H1 (cell line): ENCODE measurements around the gene PRG3.

Experiments
- ATF3 ChIP-seq: IDR thresholded peaks from 2 replicates; pipeline ENCODE4 v1.6.1; 2011; ENCODE audit warnings: low read depth, mild to moderate bottlenecking, low read length; ENCODE audit not compliant: insufficient read depth
- CTCF ChIP-seq, 3 experiments: IDR thresholded peaks; 1 replicate in 2 of 3; 2 replicates in 1 of 3; pipeline versions ENCODE4 v1.5.1 to v1.6.1; 2011; ENCODE audit warnings: low read length in 3 of 3, mild to moderate bottlenecking in 3 of 3, inconsistent platforms in 2 of 3, low read depth in 1 of 3, moderate library complexity in 1 of 3; ENCODE audit not compliant: insufficient read depth in 1 of 3; ENCODE audit errors: control extremely low read depth in 1 of 3
- EZH2 ChIP-seq: fragments of 200-600 bp; sonication (generic); IDR thresholded peaks from 2 replicates; pipeline ENCODE4 v1.7.1; 2012; ENCODE audit warnings: low read depth, mild to moderate bottlenecking, moderate library complexity, low read length, inconsistent platforms; ENCODE audit not compliant: severe bottlenecking
- GABPA ChIP-seq: IDR thresholded peaks from 2 replicates; pipeline ENCODE4 v1.6.1; 2011; ENCODE audit warnings: mild to moderate bottlenecking, low read length, moderate library complexity, borderline replicate concordance; ENCODE audit not compliant: insufficient read depth
- MAX ChIP-seq: IDR thresholded peaks from 2 replicates; pipeline ENCODE4 v1.6.1; 2012; ENCODE audit warnings: inconsistent platforms
- POLR2AphosphoS5 ChIP-seq: IDR thresholded peaks from 2 replicates; pipeline ENCODE4 v1.6.1; 2011; ENCODE audit warnings: low read depth, low read length
- RFX5 ChIP-seq: IDR thresholded peaks from 2 replicates; pipeline ENCODE4 v1.6.1; 2011; ENCODE audit warnings: low read depth, low read length, improper control_type of control experiment, borderline replicate concordance

- TF ChIP-seq CTCF (IDR thresholded peaks at IDR 0.05; ENCODE audit: control extremely low read depth in 1 of 3, insufficient read depth in 1 of 3, low read depth in 1 of 3, low read length in 3 of 3), result no peak
- TF ChIP-seq GABPA, result no peak
- TF ChIP-seq EZH2, result no peak
- TF ChIP-seq MAX, result peak; percentile 76; the same call in 1 of the 2 replicates
- no peak for TF ChIP-seq POLR2AphosphoS5
- TF ChIP-seq RFX5, result no peak
- no peak for TF ChIP-seq ATF3
Measured at GRCh38 chr11:57426439-57426928, 45.5 kb upstream of the PRG3 start.
